Measurements from ENCODE around the gene NIM1K.

The NIM1K gene

DNA sequence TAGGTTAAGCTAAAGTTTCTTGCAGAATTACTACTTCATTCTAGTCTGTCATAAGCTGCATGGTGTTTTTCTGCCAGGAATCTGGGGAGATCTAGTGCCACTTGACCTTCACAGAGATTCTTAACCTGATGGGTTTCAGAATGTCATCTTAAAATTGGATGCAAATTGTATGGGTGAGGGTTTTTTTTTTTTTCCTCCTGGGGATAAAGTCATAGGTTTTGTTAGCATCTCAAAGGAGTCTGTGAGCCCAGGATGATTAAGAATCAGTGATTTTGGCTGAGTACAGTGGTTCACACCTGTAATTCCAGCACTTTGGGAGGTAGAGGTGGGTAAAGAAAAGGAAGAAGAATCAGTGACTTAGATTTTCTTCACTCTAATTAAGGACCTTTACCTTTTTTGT lies 51.2 kb downstream of the NIM1K start:
- TF ChIP-seq GABPA (IDR thresholded peaks at IDR 0.05; ENCODE audit: low read depth) (no peak), POLR2AphosphoS5 (IDR thresholded peaks at IDR 0.05; ENCODE audit: low read depth) (no peak), SPI1 (IDR thresholded peaks at IDR 0.05; ENCODE audit: borderline replicate concordance, low read depth) (no peak)
- TF ChIP-seq, protein P1, sequence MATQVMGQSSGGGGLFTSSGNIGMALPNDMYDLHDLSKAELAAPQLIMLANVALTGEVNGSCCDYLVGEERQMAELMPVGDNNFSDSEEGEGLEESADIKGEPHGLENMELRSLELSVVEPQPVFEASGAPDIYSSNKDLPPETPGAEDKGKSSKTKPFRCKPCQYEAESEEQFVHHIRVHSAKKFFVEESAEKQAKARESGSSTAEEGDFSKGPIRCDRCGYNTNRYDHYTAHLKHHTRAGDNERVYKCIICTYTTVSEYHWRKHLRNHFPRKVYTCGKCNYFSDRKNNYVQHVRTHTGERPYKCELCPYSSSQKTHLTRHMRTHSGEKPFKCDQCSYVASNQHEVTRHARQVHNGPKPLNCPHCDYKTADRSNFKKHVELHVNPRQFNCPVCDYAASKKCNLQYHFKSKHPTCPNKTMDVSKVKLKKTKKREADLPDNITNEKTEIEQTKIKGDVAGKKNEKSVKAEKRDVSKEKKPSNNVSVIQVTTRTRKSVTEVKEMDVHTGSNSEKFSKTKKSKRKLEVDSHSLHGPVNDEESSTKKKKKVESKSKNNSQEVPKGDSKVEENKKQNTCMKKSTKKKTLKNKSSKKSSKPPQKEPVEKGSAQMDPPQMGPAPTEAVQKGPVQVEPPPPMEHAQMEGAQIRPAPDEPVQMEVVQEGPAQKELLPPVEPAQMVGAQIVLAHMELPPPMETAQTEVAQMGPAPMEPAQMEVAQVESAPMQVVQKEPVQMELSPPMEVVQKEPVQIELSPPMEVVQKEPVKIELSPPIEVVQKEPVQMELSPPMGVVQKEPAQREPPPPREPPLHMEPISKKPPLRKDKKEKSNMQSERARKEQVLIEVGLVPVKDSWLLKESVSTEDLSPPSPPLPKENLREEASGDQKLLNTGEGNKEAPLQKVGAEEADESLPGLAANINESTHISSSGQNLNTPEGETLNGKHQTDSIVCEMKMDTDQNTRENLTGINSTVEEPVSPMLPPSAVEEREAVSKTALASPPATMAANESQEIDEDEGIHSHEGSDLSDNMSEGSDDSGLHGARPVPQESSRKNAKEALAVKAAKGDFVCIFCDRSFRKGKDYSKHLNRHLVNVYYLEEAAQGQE (IDR thresholded peaks at IDR 0.05; ENCODE audit: insufficient replicate concordance, low read depth) = no peak
- TF ChIP-seq, protein P2, sequence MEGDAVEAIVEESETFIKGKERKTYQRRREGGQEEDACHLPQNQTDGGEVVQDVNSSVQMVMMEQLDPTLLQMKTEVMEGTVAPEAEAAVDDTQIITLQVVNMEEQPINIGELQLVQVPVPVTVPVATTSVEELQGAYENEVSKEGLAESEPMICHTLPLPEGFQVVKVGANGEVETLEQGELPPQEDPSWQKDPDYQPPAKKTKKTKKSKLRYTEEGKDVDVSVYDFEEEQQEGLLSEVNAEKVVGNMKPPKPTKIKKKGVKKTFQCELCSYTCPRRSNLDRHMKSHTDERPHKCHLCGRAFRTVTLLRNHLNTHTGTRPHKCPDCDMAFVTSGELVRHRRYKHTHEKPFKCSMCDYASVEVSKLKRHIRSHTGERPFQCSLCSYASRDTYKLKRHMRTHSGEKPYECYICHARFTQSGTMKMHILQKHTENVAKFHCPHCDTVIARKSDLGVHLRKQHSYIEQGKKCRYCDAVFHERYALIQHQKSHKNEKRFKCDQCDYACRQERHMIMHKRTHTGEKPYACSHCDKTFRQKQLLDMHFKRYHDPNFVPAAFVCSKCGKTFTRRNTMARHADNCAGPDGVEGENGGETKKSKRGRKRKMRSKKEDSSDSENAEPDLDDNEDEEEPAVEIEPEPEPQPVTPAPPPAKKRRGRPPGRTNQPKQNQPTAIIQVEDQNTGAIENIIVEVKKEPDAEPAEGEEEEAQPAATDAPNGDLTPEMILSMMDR (IDR thresholded peaks at IDR 0.05; ENCODE audit: insufficient read depth, low read length) = no peak
- no peak overlapping the region for H3K4me3 ChIP-seq (replicated peaks; ENCODE audit: insufficient read depth, low read length)
- no peak overlapping the region for H3K27ac ChIP-seq (replicated peaks)
- DNase-seq (ENCODE audit: low read depth in 1 of 2, low spot score in 1 of 2) = no peak
- H3K27me3 ChIP-seq (ENCODE audit: insufficient read depth, poor library complexity, severe bottlenecking) = no peaks in the 10 kb centered on the region

DNA sequence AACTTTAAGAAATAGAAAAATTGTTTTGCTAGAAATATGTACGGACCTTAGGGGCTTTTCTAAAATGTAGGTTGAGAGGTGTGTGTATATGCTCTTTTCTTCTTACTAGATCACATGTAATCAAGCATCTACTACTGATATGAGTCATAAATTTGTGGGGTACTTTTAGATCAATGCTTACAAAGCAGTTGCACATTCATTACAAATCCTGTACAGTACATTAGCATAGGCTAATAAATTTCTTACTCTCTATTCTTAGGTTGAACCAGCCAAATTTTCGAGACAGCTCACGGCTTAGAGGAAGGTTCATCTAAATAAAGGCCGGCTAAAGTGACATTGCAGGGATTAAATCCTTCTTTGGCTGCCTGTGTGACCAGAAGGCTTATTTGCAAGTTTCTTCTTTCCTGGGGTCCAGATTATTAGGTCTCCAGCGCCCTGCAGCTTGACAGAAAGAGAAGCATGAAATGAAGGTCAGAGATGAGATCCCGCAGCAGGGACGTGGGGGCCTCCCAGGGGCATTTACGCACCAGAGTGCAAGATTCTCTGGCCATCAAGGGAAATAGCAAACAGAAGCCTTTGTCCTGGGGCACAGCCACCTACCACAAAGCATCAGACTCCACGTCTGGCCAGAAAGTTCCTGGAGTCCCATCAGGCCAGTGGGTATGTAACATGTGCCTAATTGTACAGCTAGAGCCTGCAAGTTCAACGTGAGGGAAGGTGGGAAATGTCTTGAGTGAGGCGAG lies 53.0 kb downstream of the NIM1K start:
- Histone ChIP-seq H3K4me3 (replicated peaks; ENCODE audit: insufficient read depth, low read length) (no peak overlapping the region), H3K27ac (replicated peaks) (no peak overlapping the region), H3K27me3 (ENCODE audit: insufficient read depth, poor library complexity, severe bottlenecking) (no peaks in the 10 kb centered on the region)
- no peak for DNase-seq (ENCODE audit: low read depth in 1 of 2, low spot score in 1 of 2)
- no peak for TF ChIP-seq GABPA (IDR thresholded peaks at IDR 0.05; ENCODE audit: low read depth)
- no peak for TF ChIP-seq POLR2AphosphoS5 (IDR thresholded peaks at IDR 0.05; ENCODE audit: low read depth)
- TF ChIP-seq, protein P2 (IDR thresholded peaks at IDR 0.05; ENCODE audit: insufficient read depth, low read length) = no peak
- TF ChIP-seq SPI1 (IDR thresholded peaks at IDR 0.05; ENCODE audit: borderline replicate concordance, low read depth) = no peak
- TF ChIP-seq, protein P1 (IDR thresholded peaks at IDR 0.05; ENCODE audit: insufficient replicate concordance, low read depth) = no peak

DNA sequence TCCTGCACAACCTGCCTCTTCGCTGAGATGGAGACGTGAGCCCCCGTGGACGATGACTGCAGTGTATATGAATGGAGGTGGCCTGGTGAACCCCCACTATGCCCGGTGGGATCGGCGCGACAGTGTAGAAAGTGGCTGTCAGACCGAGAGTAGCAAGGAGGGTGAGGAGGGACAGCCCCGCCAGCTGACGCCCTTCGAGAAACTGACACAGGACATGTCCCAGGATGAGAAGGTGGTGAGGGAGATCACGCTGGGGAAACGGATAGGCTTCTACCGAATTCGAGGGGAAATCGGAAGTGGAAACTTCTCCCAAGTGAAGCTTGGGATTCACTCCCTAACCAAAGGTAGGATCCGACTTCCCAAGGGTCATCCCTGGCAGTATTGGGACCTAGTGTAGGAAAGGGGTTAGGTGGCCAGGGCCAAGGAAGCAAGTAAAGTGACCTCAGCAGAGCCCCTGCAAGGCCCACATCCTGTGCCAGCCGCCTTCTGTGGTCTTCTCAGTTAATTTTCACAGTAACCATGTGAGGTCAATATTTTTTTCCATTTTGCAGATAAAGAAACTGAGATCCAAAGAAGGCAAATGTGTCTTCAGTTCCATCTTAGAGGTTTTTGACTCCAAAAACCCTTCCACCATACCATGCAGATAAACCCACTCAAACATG lies 53.8 kb downstream of the NIM1K start:
- Histone ChIP-seq H3K27ac (replicated peaks) (no peak overlapping the region), H3K4me3 (replicated peaks; ENCODE audit: insufficient read depth, low read length) (no peak overlapping the region), H3K27me3 (ENCODE audit: insufficient read depth, poor library complexity, severe bottlenecking) (no peaks in the 10 kb centered on the region)
- no peak for DNase-seq (ENCODE audit: low read depth in 1 of 2, low spot score in 1 of 2)
- TF ChIP-seq GABPA (IDR thresholded peaks at IDR 0.05; ENCODE audit: low read depth) = no peak
- no peak for TF ChIP-seq POLR2AphosphoS5 (IDR thresholded peaks at IDR 0.05; ENCODE audit: low read depth)
- TF ChIP-seq, protein P1 (IDR thresholded peaks at IDR 0.05; ENCODE audit: insufficient replicate concordance, low read depth) = no peak
- TF ChIP-seq SPI1 (IDR thresholded peaks at IDR 0.05; ENCODE audit: borderline replicate concordance, low read depth) = no peak
- TF ChIP-seq, protein P2 (IDR thresholded peaks at IDR 0.05; ENCODE audit: insufficient read depth, low read length) = no peak

All from HL-60 (cell line).